Erythroblast (primary cell): ENCODE measurements around the gene CD44.

Experiments used
- GATA1 ChIP-seq: IDR thresholded peaks from 2 replicates; pipeline ENCODE4 v1.6.1; 2011; ENCODE audit warnings: low read depth, mild to moderate bottlenecking, control low read depth, low read length, moderate library complexity
- POLR2A ChIP-seq: IDR thresholded peaks from 2 replicates; pipeline ENCODE4 v1.6.1; 2011; ENCODE audit warnings: mild to moderate bottlenecking, low read length

GRCh38 chr11:35190804-35191348, 51.9 kb downstream of the CD44 start:
- TF ChIP-seq POLR2A (no peak), GATA1 (no peak)
